ENCODE results near the gene LUZP1.

The LUZP1 gene

DNA sequence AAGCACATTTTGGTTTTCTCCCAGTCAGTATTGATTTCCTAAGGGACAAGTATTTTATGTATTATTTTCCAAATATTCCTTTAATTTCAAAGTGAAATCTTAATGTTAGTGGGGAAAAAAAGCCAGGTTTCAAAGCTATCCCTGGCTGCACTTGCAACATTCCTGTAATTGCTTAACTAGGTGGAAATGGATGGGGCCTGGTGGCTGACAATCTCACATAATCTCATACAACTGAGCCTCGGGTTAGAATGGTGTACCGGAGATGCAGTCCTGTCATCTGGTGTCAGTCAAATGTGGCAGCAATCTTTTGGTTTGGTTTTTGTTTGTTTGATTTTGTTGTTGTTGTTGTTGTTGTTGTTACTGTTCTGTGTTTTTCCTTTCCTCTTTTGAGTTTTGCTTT lies 103.3 kb downstream of the LUZP1 start:
- Histone ChIP-seq H3K9me3 (ENCODE audit: control insufficient read depth, low read length) (no peaks in the 10 kb centered on the region), H3K27me3 (ENCODE audit: control insufficient read depth, insufficient read depth, low read length) (no peaks in the 10 kb centered on the region), H3K9ac (no peak overlapping the region), H2AFZ (no peak overlapping the region), H3K36me3 (ENCODE audit: control insufficient read depth, insufficient read depth, low read length) (no peaks in the 10 kb centered on the region), H3K4me1 (no peaks in the 10 kb centered on the region), H3K79me2 (no peaks in the 10 kb centered on the region), H3K4me3 (ENCODE audit: low read depth, low read length) (no peak overlapping the region), H3K27ac (no peak overlapping the region), H3K4me2 (ENCODE audit: low read length) (no peak overlapping the region)
- TF ChIP-seq, protein P1, sequence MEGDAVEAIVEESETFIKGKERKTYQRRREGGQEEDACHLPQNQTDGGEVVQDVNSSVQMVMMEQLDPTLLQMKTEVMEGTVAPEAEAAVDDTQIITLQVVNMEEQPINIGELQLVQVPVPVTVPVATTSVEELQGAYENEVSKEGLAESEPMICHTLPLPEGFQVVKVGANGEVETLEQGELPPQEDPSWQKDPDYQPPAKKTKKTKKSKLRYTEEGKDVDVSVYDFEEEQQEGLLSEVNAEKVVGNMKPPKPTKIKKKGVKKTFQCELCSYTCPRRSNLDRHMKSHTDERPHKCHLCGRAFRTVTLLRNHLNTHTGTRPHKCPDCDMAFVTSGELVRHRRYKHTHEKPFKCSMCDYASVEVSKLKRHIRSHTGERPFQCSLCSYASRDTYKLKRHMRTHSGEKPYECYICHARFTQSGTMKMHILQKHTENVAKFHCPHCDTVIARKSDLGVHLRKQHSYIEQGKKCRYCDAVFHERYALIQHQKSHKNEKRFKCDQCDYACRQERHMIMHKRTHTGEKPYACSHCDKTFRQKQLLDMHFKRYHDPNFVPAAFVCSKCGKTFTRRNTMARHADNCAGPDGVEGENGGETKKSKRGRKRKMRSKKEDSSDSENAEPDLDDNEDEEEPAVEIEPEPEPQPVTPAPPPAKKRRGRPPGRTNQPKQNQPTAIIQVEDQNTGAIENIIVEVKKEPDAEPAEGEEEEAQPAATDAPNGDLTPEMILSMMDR (IDR thresholded peaks at IDR 0.05) = no peak

DNA sequence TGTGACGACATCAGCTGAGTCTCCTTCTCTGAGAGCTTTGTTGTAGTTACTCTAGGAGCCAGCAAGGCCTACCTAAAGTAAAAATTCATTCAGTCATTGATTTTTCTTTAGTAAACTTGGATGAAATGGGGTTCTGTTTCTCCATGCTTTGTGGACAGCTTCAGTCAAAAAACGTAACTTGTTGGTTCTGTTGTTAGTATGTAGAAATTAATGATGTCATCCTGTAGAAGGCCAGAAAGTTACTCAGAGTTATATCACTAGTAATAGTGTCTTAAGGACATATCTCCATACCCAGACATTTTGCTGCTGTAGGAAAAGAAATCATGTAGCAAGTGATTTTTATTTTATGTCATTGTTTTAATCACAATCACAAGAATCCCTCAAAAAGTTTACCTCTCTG lies 106.4 kb downstream of the LUZP1 start:
- no peak overlapping the region for H3K4me3 ChIP-seq (ENCODE audit: low read depth, low read length)
- no peak overlapping the region for H3K27ac ChIP-seq
- H3K9ac ChIP-seq = no peak overlapping the region
- no peaks in the 10 kb centered on the region for H3K4me1 ChIP-seq
- H3K9me3 ChIP-seq (ENCODE audit: control insufficient read depth, low read length) = no peaks in the 10 kb centered on the region
- no peaks in the 10 kb centered on the region for H3K36me3 ChIP-seq (ENCODE audit: control insufficient read depth, insufficient read depth, low read length)
- no peaks in the 10 kb centered on the region for H3K27me3 ChIP-seq (ENCODE audit: control insufficient read depth, insufficient read depth, low read length)
- H2AFZ ChIP-seq = no peak overlapping the region
- H3K4me2 ChIP-seq (ENCODE audit: low read length) = no peak overlapping the region
- H3K79me2 ChIP-seq = peaks cover 9% of the 10 kb centered on the region
- TF ChIP-seq, protein P1 (IDR thresholded peaks at IDR 0.05) = no peak

DNA sequence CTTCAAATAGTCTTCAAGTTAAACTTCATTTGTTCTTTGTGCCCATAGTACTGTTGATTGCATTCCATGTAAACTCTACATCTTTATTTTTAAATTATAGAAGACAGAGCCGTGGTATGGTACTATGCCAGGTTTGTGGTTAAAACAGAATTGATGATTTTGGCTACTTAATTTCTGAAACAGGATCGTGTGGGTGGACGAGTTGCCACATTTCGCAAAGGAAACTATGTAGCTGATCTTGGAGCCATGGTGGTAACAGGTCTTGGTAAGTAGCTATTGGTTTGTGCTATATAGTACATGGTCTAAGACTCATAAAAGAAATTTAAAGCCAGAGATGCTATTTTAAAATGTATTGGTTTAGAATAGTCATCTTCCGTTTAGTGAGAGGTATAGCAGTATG lies 111.4 kb downstream of the LUZP1 start:
- no peak overlapping the region for H3K4me3 ChIP-seq (ENCODE audit: low read depth, low read length)
- H3K9me3 ChIP-seq (ENCODE audit: control insufficient read depth, low read length) = no peaks in the 10 kb centered on the region
- no peaks in the 10 kb centered on the region for H3K27me3 ChIP-seq (ENCODE audit: control insufficient read depth, insufficient read depth, low read length)
- no peaks in the 10 kb centered on the region for H3K4me1 ChIP-seq
- TF ChIP-seq, protein P1 (IDR thresholded peaks at IDR 0.05) = no peak
- H3K36me3 ChIP-seq (ENCODE audit: control insufficient read depth, insufficient read depth, low read length) = no peaks in the 10 kb centered on the region
- no peak overlapping the region for H2AFZ ChIP-seq
- H3K27ac ChIP-seq = no peak overlapping the region
- no peak overlapping the region for H3K9ac ChIP-seq
- H3K79me2 ChIP-seq = peaks cover 16% of the 10 kb centered on the region
- H3K4me2 ChIP-seq (ENCODE audit: low read length) = no peak overlapping the region

DNA sequence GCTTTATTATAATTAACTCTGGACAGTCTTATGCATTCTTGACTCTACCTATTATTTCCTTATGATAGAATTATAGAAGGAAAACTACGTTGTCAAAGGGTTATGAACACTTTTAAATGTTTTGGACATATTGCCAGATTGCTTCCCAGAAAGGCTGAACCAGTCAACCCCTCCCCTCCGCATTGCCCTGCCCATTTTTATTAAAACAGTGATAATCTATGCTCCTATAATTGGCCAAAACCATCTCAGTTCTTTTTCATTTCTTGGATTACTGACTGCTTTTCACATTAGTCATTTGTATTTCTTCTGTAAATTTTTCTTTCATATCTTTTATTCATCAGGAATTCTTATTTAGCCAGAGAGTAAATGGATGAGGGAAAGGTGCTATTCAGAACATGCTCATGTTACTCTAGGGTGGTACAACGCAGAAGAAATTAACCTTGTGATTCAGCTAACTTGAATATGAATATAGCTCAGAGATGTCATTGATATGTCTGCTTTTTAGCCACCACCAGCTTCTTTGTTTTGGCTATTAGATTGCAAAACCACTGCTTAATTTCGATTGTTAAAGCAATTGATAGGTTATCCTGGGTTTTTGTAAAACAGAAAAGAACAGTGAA lies 117.3 kb downstream of the LUZP1 start:
- no peak overlapping the region for H3K9ac ChIP-seq
- H3K36me3 ChIP-seq (ENCODE audit: control insufficient read depth, insufficient read depth, low read length) = no peaks in the 10 kb centered on the region
- H3K9me3 ChIP-seq (ENCODE audit: control insufficient read depth, low read length) = no peaks in the 10 kb centered on the region
- no peaks in the 10 kb centered on the region for H3K4me1 ChIP-seq
- H3K27ac ChIP-seq = no peak overlapping the region
- peaks cover 4% of the 10 kb centered on the region for H3K79me2 ChIP-seq
- H3K4me2 ChIP-seq (ENCODE audit: low read length) = no peak overlapping the region
- no peak overlapping the region for H3K4me3 ChIP-seq (ENCODE audit: low read depth, low read length)
- TF ChIP-seq, protein P1 (IDR thresholded peaks at IDR 0.05) = no peak
- H2AFZ ChIP-seq = no peak overlapping the region
- no peaks in the 10 kb centered on the region for H3K27me3 ChIP-seq (ENCODE audit: control insufficient read depth, insufficient read depth, low read length)

DNA sequence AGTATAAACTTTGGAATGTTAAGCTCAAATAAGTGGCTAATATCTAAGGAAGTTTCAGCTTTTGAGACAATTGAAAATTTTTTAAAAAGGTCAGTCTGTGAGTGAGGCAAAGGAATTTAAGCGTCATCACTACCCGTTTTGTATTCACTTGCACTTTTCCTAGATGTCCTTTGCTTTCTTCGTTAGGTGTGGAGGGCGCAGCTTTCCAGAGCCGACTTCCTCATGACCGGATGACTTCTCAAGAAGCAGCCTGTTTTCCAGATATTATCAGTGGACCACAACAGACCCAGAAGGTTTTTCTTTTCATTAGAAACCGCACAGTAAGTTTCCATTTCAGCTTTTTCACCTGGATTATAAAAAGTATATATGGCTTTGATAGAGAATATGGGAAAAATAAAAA lies 118.5 kb downstream of the LUZP1 start:
- TF ChIP-seq, protein P1 (IDR thresholded peaks at IDR 0.05) = no peak
- H3K27ac ChIP-seq = no peak overlapping the region
- no peak overlapping the region for H2AFZ ChIP-seq

More for the DNA sequence above, 118.5 kb downstream of the LUZP1 start:
- Histone ChIP-seq H3K4me2 (ENCODE audit: low read length) (peak overlapping the region; percentile 32), H3K79me2 (peaks cover 4% of the 10 kb centered on the region), H3K36me3 (ENCODE audit: control insufficient read depth, insufficient read depth, low read length) (no peaks in the 10 kb centered on the region), H3K27me3 (ENCODE audit: control insufficient read depth, insufficient read depth, low read length) (no peaks in the 10 kb centered on the region), H3K9me3 (ENCODE audit: control insufficient read depth, low read length) (no peaks in the 10 kb centered on the region), H3K4me3 (ENCODE audit: low read depth, low read length) (no peak overlapping the region), H3K4me1 (no peaks in the 10 kb centered on the region), H3K9ac (no peak overlapping the region)
